ENCODE measurements around the gene GSK3B. TPM values are rescaled to one million over a fixed set of nuclear protein-coding genes. Genes with fewer than 3 reads are reported as not detected.

The GSK3B gene
- total RNA-seq, 1 donor from 2014 or later = 28.1 TPM

DNA sequence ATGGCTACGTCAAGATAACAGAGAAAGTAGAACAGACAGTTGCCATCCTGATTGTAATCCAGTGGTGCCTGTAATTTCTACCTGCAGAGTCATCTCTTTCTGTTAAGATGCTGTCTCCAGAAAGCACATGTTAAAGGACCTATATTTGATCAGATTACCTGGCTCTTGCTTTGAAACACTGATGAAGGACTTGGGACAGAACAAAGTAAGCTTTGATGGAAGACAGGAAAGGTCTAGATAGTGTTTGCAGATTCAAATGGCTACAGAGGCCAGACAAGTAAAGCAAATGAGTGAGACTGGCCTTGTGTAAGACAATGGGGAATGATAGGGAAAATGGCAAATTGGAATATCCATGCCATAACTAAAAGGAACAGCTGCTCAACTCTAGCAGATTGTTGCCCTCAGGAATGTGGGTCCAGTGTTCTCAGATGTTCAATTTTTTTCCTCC, 1.8 kb upstream of the GSK3B start:
- DNase-seq (ENCODE audit: low read depth in 2 of 2) = no peak

DNA sequence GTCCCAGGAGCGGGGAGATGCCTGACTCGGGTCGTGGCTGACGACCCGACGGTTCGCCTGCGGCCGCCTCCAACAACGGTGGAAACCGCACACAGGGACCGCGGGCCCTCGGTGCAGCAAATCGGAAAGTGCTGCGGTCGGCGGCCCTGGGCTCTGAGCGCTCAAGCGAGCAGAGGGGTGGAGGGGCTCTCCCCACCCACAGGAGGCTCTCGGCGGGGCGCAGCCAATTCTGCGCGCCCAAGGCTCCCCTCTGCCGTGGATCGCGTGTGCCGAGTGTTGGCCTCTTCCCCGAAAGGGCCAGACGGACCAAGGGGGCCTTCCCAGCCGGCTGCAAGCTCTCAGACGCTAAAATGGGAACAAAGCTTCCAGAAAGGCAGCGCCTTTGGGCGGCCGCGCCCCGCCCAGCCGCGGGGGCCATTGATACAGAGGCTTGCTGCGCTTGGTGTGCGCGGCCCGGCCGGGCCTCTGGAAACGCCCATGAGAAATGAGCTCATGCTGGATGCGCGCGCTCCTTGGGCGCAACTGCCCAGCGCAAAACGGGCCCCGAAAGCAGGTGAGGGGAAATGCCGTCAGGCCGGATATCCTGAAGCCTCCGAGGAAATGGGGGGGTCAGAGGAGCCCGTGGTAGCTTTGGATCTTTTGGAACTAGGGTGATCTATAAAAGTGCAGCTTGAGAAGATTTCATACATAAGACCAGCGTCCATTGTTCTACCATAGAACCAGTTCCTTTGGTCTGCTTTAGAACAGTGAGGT, 1.2 kb upstream of the GSK3B start:
- DNase-seq (ENCODE audit: low read depth in 2 of 2) = peak; percentile 81 to 93

DNA sequence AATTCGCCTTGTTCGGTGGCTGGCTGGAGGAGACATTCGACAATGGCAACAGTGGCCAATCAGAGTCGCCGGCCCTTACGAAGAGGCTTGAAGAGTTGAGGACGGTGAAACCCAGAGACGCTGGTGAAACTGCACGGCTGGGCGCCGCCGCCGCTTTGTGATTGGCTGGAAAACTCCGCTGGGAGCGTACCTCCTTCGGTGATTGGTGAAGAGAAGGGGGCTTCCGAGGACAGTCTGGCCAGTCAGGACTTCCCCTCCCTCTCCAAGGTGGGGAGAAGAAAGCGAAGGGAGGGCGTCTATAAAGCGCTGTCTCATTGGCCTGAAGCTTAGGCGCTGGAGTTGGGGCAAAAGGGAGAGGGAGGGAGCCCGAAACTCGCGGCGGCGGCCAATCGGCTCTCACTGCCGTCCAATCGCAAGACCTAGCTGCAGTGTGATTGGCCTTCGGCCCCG, 554 bp upstream of the GSK3B start:
- DNase-seq (ENCODE audit: low read depth in 2 of 2) = peak; percentile 100

DNA sequence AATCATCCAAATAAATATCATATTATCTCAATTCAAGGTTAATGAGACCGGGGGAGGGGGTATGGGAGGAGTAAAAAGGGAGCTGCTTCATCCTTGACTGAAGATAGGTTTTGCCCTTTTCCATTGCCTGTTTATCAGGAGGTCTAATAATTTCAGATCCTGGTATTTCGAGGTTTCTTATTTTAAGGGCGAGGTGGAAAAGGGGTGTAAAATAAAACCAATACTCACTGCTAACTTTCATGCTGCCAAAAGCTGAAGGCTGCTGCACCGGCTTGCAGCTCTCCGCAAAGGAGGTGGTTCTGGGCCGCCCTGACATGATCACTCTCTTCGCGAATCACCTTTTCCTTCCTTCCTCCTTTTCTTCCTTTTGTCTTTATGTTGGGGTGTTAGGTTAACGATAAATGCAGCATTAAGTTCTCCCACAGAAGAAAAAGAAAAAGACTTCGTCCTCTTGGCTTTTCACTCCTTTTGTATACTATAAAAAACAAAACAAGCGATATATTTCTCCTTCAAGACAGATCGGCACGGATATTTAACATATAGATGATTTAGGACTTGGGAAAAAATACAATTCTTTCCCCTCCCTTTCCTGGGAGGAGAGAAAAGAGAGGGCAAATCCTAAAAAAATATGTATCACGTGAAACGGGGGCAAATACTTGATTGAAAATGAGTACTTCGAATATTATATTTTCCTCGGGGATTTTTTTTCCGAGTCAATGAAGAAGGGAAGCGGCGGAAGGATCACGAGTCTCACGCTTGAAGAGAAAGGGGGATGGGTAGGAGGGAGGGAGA, 932 bp downstream of the GSK3B start:
- DNase-seq (ENCODE audit: low read depth in 2 of 2) = peak; percentile 63 to 89

DNA sequence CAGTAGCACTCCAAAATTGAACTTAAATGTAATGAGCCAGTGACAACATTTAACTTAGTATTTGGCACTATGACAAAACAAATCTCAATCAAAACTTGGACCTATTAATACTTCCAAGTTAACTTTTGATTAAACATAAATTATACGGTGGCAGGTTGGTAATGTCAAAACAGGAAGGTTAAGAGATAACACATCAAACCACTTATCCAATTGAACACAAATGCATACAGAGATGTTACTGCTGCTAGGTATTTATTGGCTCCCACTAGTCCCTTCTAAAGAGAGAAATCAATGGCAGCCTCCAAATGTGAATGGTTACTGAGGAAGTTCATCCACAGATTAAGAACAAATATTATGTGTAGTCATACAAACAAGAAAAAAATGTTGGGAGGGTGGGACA, 1.8 kb downstream of the GSK3B start:
- peak in 1 of 2 donors; percentile 17 for DNase-seq (ENCODE audit: low read depth in 2 of 2)

DNA sequence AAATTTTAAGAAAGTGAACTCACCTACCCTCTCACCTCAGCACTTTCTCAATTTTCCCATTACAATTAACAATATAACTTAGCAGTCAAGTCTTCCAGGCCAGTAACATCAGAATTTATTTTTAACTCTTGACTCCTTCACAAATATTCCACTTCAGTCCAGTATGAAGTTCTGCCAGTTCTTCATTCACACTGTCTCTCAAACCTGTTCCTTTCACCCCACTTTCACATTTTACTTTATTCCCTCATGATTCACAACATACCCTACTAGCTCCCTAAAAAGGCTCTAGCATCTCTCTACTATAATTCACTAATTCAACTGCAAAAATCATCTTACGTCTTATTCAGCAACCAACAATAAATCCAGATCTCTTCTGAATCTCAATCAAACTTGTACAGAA, 3.8 kb downstream of the GSK3B start:
- no peak for DNase-seq (ENCODE audit: low read depth in 2 of 2)

DNA sequence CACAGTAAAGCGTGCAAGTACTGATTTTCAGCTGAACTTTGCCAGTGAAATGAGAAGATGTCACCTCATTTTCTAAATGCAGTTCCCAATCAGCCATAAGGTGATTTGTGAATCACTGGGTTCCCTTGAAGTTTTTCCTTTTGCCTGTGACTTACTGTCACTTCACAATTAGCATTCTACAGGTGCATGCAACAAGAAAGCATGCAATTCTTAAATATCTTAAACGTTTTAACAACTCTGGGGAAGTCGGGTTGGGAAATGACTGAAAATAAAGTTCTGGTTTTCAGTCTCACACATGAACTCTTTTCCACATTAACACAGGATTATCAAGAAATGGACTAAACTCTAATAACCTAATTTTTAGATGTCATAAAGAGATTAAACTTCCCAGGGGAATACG, 5.2 kb downstream of the GSK3B start:
- DNase-seq (ENCODE audit: low read depth in 2 of 2) = no peak

DNA sequence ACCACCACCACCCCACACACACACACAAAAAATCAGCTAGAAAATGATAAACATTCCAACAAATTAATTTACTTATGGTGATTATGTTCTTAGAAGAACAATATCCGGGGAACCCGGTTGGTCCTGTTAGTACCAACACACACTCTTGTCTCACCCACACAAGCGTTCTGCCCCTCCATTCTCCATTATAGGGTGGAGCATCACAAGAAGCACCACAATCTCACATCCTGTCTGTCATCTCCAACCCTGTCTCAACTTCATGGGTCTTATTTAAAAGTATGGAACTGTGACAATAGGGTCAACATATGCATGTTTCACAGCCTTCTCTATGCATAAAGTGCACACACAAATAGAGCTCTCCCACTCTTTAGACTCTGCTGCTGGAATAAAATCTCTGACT, 5.6 kb downstream of the GSK3B start:
- no peak for DNase-seq (ENCODE audit: low read depth in 2 of 2)

DNA sequence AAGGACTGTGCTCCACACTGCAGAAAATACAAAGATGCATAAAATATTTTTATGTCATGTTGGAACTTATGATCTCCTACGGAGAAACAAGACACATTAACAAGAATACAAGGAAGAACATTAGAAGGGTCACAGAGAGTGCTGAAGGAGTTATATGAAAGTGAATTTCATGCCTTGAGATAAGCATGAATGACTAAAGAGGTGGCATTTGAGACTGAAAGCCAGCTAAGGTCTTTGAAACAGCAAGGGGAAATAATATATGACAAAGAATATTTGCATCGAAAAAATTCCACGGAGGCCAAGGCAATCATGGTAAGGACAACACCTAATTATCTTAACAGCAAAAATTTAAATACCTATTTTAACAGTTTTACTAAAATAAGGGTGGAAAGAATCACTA, 12.5 kb downstream of the GSK3B start:
- DNase-seq (ENCODE audit: low read depth in 2 of 2) = no peak

DNA sequence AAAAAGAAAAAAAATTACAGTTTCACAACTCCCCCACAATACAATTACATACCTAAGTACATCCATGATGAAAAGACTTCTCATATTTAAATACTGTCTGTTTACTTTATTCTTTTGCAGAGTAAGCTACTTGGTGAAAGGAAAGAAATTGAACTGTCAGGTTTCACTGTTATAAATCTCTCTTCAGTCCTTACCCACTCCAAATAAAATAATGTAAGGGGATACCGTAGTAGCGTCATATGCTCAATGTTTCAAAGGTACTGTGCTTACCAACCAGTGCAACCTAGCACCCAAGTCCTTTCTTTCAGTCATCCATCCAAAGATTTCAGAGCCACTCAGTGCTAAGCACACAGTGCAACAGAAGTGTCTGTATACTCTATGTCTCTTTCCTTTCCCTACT, 13.4 kb downstream of the GSK3B start:
- no peak for DNase-seq (ENCODE audit: low read depth in 2 of 2)

DNA sequence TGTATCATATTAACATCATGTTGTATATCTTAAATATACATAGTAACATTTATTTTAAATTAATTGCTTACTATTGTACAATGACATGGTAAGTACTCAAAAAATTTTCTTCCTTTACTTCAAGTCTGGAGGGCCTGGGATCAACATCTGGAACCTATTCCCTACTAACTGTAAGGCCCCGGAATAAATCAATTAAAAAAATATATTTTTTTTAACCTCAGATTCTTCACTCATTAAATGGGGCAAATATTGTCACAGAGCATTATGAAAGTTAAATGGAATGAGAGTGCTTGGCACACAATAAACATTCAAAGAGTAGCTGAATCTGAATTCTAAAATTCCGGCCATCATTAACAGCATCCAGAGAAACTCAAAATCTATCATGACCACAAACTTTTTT, 16.5 kb downstream of the GSK3B start:
- no peak for DNase-seq (ENCODE audit: low read depth in 2 of 2)

DNA sequence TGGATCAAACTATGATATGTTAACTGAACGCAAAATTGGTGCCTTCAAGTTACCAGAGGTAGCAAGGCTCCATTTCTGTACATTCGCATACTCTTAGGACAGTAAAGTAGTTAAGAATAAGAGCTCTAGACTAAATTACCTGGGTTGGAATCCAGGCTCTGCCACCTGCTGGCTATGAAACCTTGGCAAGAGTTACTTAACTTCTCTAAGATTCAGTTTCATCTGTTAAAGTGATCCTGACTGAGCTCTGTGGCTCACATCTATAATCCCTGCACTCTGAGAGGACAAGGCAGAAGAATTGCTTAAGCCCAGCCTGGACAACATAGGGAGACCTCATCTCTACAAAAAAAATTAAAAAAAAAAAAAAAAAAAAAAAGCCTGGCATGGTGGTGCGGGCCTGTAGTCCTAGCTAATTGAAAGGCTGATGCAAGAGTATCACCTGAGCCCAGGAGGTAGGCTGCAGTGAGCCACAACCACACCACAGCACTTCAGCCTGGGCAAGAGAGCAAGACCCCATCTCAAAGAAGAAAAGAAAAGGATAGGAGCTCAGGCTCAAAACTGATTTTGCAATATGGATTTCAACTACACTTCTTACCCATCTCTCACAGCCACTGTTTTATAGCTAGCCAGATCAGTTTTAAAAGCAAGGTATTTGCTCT, 21.3 kb downstream of the GSK3B start:
- DNase-seq (ENCODE audit: low read depth in 2 of 2) = no peak

DNA sequence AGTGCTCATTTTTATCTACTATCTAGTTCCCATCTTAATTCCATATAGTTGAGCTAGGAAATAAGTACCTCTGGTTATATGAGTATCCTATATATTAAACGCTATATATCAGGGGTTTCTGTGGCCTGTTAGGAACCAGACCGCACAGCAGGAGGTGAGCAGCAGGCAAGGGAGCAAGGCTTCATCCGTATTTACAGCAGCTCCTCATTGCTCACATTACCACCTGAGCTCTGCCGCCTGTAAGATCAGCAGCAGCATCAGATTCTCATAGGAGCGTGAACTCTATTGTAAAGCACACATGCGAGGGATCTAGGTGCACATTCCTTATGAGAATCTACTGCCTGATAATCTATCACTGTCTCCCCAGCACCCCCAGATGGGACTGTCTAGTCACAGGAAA, 23.0 kb downstream of the GSK3B start:
- no peak for DNase-seq (ENCODE audit: low read depth in 2 of 2)

DNA sequence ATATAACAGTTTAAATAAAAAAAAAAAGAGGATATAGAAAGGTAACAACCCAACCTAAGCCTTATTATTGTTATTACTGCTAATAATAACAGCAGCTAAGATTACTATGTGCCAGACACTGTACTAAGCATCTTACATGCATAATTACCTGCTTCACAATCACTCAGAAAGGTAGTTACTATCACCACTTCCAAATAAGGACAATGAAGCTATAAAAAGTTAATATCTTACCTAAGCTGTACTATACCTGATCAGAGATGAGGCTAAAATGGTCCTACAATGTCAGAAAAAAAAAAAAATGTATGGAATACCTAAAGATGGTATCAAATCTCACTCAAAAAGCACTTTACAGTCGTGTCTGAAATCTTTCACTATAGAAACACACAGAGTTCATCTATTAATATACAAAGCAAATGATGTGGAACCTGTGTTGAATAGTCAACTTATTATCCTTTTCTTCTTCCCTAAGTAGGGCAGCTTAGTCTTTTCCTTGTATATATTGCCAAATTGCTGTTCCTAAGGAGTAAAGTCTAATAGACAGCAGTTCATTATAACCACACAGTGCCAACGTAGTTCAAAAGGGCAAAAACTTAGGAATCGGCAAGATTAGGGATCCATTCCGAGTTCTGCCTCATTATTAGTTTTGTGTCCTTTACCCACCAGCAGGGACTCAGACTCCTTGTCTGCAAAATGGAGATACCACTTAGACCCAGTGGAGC, 23.8 kb downstream of the GSK3B start:
- DNase-seq (ENCODE audit: low read depth in 2 of 2) = no peak

DNA sequence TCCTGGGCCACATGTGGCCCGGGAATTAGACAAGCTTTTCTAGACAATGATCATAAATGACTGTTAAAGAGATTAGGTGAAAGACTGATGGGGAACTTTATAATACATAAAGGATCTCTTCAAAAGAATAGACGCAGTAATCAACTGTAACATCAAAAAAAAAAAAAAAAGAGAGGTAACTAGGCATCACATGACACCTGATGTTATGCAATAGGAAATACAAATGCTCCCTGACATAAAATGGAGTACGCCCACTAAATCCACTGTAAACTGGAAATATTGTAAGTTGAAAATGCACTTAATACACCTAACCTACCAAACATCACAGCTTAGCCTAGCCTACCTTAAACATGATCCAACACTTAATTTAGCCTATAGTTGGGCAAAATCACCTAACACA, 27.2 kb downstream of the GSK3B start:
- DNase-seq (ENCODE audit: low read depth in 2 of 2) = peak in 1 of 2 donors; percentile 15

DNA sequence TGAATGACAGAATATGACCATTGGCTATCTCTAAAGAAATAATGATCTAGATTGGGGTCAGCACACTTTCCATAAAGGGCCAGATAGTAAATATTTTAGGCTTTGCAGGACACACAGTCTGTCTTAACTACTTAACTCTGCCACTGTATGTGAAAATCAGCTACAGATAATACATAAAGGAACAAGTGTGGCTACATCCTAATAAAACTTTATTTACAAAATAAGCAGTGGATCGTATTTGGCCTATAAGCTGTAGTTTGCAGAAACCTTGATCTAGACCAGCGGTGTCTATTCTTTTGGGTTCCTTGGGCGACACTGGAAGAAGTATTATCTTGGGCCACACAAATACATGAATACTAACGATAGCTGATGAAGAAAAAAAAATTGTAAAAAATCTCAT, 27.6 kb downstream of the GSK3B start:
- DNase-seq (ENCODE audit: low read depth in 2 of 2) = no peak

DNA sequence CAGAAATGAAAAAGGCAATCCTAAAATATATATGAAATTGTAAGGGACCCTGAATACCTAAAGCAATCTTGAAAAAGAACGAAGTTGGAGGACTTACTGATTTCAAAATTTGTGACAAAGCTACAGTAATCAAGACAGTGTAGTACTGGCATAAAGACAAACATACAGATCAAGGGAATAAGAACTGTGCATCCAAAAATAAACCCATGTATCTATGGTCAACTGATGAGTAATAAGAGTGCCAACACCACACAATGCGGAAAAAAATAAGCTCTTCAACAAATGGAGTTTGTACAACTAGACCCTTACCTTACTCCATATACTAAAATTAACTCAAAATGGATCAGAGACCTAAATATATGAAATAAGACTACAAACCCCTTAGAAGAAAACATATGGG, 29.6 kb downstream of the GSK3B start:
- DNase-seq (ENCODE audit: low read depth in 2 of 2) = no peak

DNA sequence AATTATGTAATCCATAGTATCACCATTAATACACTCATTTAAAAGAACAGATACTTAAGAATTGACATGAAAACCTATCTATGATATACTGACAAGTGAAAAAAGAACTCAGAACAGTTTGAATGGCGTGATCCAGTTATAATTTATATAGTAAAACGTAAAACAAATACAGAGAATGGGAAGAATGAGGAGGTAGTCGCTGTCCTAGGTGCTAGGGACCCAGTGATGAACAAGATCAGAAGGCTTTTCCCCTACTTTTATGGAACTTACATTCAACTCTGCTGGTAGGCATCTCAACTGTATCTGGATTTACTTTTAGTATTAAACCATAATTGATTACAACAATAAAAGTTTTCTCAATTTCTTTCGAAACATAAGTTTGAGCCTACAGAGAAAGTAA, 31.8 kb downstream of the GSK3B start:
- DNase-seq (ENCODE audit: low read depth in 2 of 2) = peak in 1 of 2 donors; percentile 19

DNA sequence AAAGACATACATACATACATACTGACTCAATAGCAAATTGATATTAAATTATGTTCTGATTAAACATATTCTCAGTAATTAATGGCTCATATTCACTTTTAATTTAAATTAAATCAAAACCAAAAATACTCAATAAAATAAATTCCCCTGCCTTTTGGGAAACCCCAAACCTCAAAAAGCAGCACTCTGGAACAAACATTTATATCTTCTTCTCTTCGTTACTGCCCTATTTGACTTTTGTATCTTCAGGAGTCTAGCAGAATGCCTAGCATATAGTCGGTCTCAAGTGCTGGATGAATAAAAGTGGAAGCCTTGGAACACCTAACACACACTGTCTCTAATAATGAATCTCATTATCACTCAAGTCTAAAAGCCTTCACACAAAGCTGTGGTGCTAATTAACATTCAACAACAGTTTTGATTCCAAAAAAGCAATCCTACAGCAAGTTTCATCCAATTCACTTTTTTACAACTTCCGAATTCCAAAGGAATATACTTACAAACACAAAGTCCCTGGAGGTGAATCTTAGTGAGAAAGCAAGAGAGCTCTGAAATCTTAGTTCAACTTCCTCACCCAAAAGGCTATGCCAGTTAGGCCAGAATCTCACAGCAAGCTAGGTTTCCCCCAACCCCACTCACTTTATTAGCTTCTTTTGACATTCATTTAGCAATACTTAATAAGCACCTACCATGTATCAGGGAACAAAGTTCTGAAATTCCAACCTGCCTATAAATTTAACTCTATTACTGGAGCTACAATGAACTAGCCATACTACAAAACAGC, 35.0 kb downstream of the GSK3B start:
- no peak for DNase-seq (ENCODE audit: low read depth in 2 of 2)

DNA sequence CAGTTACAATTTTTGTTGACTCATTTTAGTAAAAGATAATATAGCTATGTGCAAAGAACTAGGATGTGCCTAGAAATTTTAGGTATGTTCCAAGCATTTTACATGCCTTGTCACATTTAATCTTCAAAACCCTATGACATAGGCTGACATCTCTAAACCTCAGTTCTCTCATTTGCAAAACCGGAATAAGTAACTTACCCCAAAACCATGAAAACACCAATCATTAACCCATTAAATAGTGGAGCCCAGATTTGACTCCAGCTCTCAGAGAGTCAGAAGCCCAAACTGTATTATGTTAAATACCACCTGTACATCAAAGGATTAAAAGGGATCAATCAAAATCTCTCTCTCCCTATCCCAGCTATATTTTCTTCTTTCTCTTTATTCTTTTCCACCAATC, 36.6 kb downstream of the GSK3B start:
- DNase-seq (ENCODE audit: low read depth in 2 of 2) = no peak

DNA sequence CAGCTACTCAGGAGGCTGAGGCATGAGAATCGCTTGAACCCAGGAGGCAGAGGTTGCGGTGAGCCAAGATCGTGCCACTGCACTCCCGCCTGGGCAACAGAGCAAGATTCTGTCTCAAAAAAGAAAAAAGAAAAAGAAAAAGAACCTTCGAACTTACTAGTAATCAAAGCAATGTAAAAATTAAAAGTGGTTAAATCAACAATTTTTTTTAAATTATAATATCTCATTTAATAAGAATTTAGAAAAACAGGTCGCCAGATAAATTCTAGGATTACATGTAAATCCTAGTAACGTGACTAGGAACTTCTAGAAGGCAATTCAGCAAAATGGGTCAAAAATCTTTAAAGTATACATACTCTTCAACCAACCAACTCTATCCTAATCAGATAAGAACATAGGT, 37.2 kb downstream of the GSK3B start:
- no peak for DNase-seq (ENCODE audit: low read depth in 2 of 2)
